Measurements from ENCODE around the gene PCNP.
"Not testable (repeated sequence)": the region's sequence is repeated elsewhere in the genome, so short reads cannot be mapped to it uniquely, and the experiment has no call there.

Gene PCNP

DNA sequence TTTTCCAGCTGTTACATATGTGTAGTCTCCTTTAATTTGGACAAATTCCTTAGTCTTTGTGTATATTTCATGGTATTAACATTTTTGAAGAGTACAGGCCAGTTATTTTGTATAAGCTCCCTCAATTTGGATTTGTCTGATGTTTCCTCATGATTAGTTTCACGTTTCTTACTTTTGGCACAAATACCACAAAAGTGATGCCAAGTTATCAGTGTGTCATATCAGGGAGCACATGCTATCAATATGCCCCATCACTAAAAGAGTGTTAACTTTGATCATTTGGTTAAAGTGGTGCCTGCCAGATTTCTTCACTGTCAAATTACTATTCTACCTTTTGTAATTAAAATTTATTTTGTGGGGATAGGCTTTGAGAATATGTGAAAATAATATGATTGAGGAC, 14.6 kb downstream of the PCNP start:
- in situ Hi-C loops (cut with HindIII; ENCODE audit: low pct_unique_long_range_greater_than_20kb, low sequenced_read_pairs) = no loop called here
- no peak for TF ChIP-seq JUND (IDR thresholded peaks at IDR 0.05; ENCODE audit: low read depth)

DNA sequence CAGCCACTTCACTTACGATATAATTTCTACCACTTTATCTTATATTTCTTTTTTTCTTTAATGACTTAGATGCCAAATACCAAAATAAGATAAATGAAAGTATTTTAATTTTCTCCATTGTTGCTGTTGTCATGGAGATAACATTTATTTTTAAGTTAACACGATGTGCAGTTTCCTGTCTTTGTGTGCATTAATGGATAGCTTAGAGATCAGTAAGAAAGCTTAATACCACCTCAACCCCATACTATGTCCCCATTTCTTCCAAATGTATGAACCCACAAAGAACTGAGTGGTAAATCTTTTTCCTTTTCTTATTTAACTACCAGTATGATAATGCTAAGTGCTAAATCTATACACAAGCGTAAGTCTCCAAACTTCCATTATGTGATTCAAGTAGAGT, 17.1 kb downstream of the PCNP start:
- no peak for TF ChIP-seq JUND (IDR thresholded peaks at IDR 0.05; ENCODE audit: low read depth)
- in situ Hi-C loops (cut with HindIII; ENCODE audit: low pct_unique_long_range_greater_than_20kb, low sequenced_read_pairs) = no loop called here
- no peak for DNase-seq (ENCODE audit: low read depth in 1 of 2, low spot score in 1 of 2)

More for the DNA sequence above, 14.6 kb downstream of the PCNP start:
- DNase-seq (ENCODE audit: low read depth in 1 of 2, low spot score in 1 of 2) = no peak

- DNase-seq (ENCODE audit: low read depth in 1 of 2, low spot score in 1 of 2) = no peak
- in situ Hi-C loops (cut with HindIII; ENCODE audit: low pct_unique_long_range_greater_than_20kb, low sequenced_read_pairs) = no loop called here
- no peak for TF ChIP-seq JUND (IDR thresholded peaks at IDR 0.05; ENCODE audit: low read depth)
Observed at GRCh38 chr3:101602731-101603130, 28.8 kb downstream of the PCNP start.

- in situ Hi-C loops (cut with HindIII; ENCODE audit: low pct_unique_long_range_greater_than_20kb, low sequenced_read_pairs) = no loop called here
- DNase-seq (ENCODE audit: low read depth in 1 of 2, low spot score in 1 of 2) = no peak
- TF ChIP-seq JUND (IDR thresholded peaks at IDR 0.05; ENCODE audit: low read depth) = no peak
Observed at GRCh38 chr3:101603184-101603583, 29.2 kb downstream of the PCNP start.

GRCh38 chr3:101605398-101605797, 31.4 kb downstream of the PCNP start:
- in situ Hi-C loops (cut with HindIII; ENCODE audit: low pct_unique_long_range_greater_than_20kb, low sequenced_read_pairs); DNase-seq (ENCODE audit: low read depth in 1 of 2, low spot score in 1 of 2): not testable (repeated sequence)

GRCh38 chr3:101611023-101611422, 37.0 kb downstream of the PCNP start:
- TF ChIP-seq JUND (IDR thresholded peaks at IDR 0.05; ENCODE audit: low read depth) = no peak
- DNase-seq (ENCODE audit: low read depth in 1 of 2, low spot score in 1 of 2) = no peak
- in situ Hi-C loops (cut with HindIII; ENCODE audit: low pct_unique_long_range_greater_than_20kb, low sequenced_read_pairs) = no loop called here

DNA sequence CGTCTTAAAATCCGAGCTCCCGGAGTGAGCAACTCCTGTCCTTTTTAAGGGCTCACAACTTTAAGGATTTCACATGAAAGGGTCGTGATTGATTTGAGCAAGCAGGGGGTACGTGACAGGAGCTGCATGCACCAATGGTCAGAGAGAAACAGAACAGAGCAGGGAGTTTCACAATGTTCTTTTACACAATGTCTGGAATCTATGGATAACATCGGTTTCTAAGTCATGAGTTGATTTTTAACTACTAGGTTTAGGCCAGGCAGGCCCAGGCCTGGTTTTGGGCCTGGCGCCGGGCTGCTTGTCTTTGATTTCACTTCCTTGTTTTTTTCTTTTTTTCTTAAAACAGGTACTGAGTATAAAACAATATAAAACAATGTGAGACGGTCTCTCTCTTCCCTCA, 39.0 kb downstream of the PCNP start:
- in situ Hi-C loops (cut with HindIII; ENCODE audit: low pct_unique_long_range_greater_than_20kb, low sequenced_read_pairs); DNase-seq (ENCODE audit: low read depth in 1 of 2, low spot score in 1 of 2): not testable (repeated sequence)

DNA sequence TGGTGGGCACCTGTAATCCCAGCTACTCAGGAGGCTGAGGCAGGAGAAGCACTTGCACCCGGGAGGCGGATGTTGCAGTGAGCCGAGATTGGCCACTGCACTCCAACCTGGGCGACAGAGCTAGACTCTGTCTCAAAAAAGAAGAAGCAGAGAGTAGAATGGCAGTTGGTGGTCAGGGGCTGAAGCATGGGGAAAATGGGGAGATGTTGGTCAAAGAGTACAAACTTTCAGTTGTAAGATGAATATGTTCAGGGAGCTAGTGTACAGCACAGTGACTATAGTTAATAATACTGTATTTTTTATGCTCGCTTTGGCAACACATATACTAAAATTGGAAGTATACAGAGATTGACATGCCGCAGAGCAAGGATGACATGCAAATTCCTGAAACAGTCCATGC, 41.5 kb downstream of the PCNP start:
- TF ChIP-seq JUND (IDR thresholded peaks at IDR 0.05; ENCODE audit: low read depth) = no peak
- in situ Hi-C loops (cut with HindIII; ENCODE audit: low pct_unique_long_range_greater_than_20kb, low sequenced_read_pairs) = no loop called here
- DNase-seq (ENCODE audit: low read depth in 1 of 2, low spot score in 1 of 2) = no peak

GRCh38 chr3:101617478-101617877, 43.5 kb downstream of the PCNP start:
- in situ Hi-C loops (cut with HindIII; ENCODE audit: low pct_unique_long_range_greater_than_20kb, low sequenced_read_pairs) = no loop called here
- no peak for TF ChIP-seq JUND (IDR thresholded peaks at IDR 0.05; ENCODE audit: low read depth)
- DNase-seq (ENCODE audit: low read depth in 1 of 2, low spot score in 1 of 2) = no peak

GRCh38 chr3:101618726-101619125, 44.7 kb downstream of the PCNP start:
- no peak for TF ChIP-seq JUND (IDR thresholded peaks at IDR 0.05; ENCODE audit: low read depth)
- in situ Hi-C loops (cut with HindIII; ENCODE audit: low pct_unique_long_range_greater_than_20kb, low sequenced_read_pairs) = no loop called here

DNA sequence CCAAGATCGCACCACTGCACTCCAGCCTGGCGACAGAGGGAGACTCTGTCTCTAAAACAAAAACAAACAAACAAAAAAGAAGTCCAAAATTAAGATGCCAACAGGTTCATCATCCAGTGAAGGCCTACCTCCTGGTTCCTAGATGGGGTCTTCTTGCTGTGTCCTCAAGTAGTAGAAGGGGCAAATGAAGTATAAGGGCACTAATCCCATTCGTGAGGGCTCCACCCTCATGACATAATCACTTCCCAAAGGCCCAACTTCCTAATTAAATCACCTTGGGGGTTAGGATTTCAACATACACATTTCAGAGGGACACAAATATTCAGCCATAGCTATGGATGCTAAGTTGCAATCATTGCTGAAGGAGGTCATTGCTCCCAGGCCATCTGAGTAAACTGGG, 45.8 kb downstream of the PCNP start:
- TF ChIP-seq JUND (IDR thresholded peaks at IDR 0.05; ENCODE audit: low read depth) = no peak
- DNase-seq (ENCODE audit: low read depth in 1 of 2, low spot score in 1 of 2) = no peak
- in situ Hi-C loops (cut with HindIII; ENCODE audit: low pct_unique_long_range_greater_than_20kb, low sequenced_read_pairs) = no loop called here

More at GRCh38 chr3:101618726-101619125, 44.7 kb downstream of the PCNP start:
- no peak for DNase-seq (ENCODE audit: low read depth in 1 of 2, low spot score in 1 of 2)

GRCh38 chr3:101623656-101624055, 49.7 kb downstream of the PCNP start:
- DNase-seq (ENCODE audit: low read depth in 1 of 2, low spot score in 1 of 2) = no peak
- in situ Hi-C loops (cut with HindIII; ENCODE audit: low pct_unique_long_range_greater_than_20kb, low sequenced_read_pairs) = no loop called here
- no peak for TF ChIP-seq JUND (IDR thresholded peaks at IDR 0.05; ENCODE audit: low read depth)

- DNase-seq (ENCODE audit: low read depth in 1 of 2, low spot score in 1 of 2) = no peak
- no peak for TF ChIP-seq JUND (IDR thresholded peaks at IDR 0.05; ENCODE audit: low read depth)
- in situ Hi-C loops (cut with HindIII; ENCODE audit: low pct_unique_long_range_greater_than_20kb, low sequenced_read_pairs) = no loop called here
Observed at GRCh38 chr3:101624857-101625256, 50.9 kb downstream of the PCNP start.

- no peak for TF ChIP-seq JUND (IDR thresholded peaks at IDR 0.05; ENCODE audit: low read depth)
- DNase-seq (ENCODE audit: low read depth in 1 of 2, low spot score in 1 of 2) = no peak
- in situ Hi-C loops (cut with HindIII; ENCODE audit: low pct_unique_long_range_greater_than_20kb, low sequenced_read_pairs) = no loop called here
Observed at GRCh38 chr3:101625879-101626278, 51.9 kb downstream of the PCNP start.

Data from T47D (cell line).